Omental fat pad (tissue), 4 donors: ENCODE data around the gene PEAK3. TPM values are rescaled to one million over a fixed set of nuclear protein-coding genes. Genes with fewer than 3 reads are reported as not detected.

ENCODE experiments used
- ATAC-seq: fragments of 150-250 bp; one replicate; pipeline ENCODE4 v1.9.1; 2016; ENCODE audit warnings: mild to moderate bottlenecking, moderate library complexity; ENCODE audit not compliant: low FRiP score
- DNase-seq: peaks from one replicate; pipeline ENCODE4 v3.0.0-alpha.2; 2019; ENCODE audit warnings: low spot score
- CTCF ChIP-seq, 3 donors: fragments of 450-650 bp; IDR thresholded peaks; one replicate each; pipeline ENCODE4 v1.5.1; 2016 to 2017; ENCODE audit warnings: antibody characterized with exemption in 3 of 3, mild to moderate bottlenecking in 3 of 3, moderate library complexity in 2 of 3
- total RNA-seq, 4 donors: library from RNA; depleted of rRNA; stranded (reverse); fragments of >200 nt; gene quantifications; one replicate each; pipeline ENCODE4 v1.1.0, GENCODE V29; 2016

Gene PEAK3
- total RNA-seq, 4 donors from 2014 or later, result 0.09 to 9.1 (median 1.3) TPM

- TF ChIP-seq CTCF (IDR thresholded peaks at IDR 0.05), result no peak
- DNase-seq (no peak), ATAC-seq (no peak)
Measured at GRCh38 chr19:2320939-2321338, 39.0 kb upstream of the PEAK3 start.

- no peak for TF ChIP-seq CTCF (IDR thresholded peaks at IDR 0.05)
- ATAC-seq, result no peak
Measured at GRCh38 chr19:2320049-2320448, 38.1 kb upstream of the PEAK3 start.

GRCh38 chr19:2319551-2319950, 37.6 kb upstream of the PEAK3 start:
- no peak for TF ChIP-seq CTCF (IDR thresholded peaks at IDR 0.05)
- ATAC-seq (no peak), DNase-seq (no peak)

More at GRCh38 chr19:2320049-2320448, 38.1 kb upstream of the PEAK3 start:
- no peak for DNase-seq

GRCh38 chr19:2318923-2319322, 36.9 kb upstream of the PEAK3 start:
- DNase-seq (no peak), ATAC-seq (no peak)
- TF ChIP-seq CTCF (IDR thresholded peaks at IDR 0.05), result no peak

- DNase-seq (no peak), ATAC-seq (no peak)
- TF ChIP-seq CTCF (IDR thresholded peaks at IDR 0.05), result no peak
Measured at GRCh38 chr19:2317756-2318155, 35.8 kb upstream of the PEAK3 start.

- TF ChIP-seq CTCF (IDR thresholded peaks at IDR 0.05), result no peak
- no peak for ATAC-seq
- DNase-seq, result no peak
Measured at GRCh38 chr19:2317300-2317699, 35.3 kb upstream of the PEAK3 start.

- ATAC-seq (peak; percentile 53), DNase-seq (no peak)
- TF ChIP-seq CTCF (IDR thresholded peaks at IDR 0.05), result no peak
Measured at GRCh38 chr19:2315818-2316353, 33.9 kb upstream of the PEAK3 start.
